IMR-90 (cell line): ENCODE results near the gene MLST8. TPM values are rescaled to one million over a fixed set of nuclear protein-coding genes. Genes with fewer than 3 reads are reported as not detected.

Experiments used
- ATAC-seq: fragments of 200-7000 bp; cut with Tn5 transposase; 2 replicates; pipeline ENCODE4 v1.9.1; 2020; ENCODE audit warnings: low read depth, mild to moderate bottlenecking, moderate library complexity
- BruUV-seq: library from RNA; stranded (reverse); fragments of 400-500 nt; replicated peaks from 2 replicates; lab custom pipeline; 2021; lab: Mats Ljungman, UMichigan
- CTCF ChIA-PET: fragments of 300-600 bp; formaldehyde crosslinking; extraction: SDS; loops from one replicate; lab custom pipeline; 2021; ENCODE audit warnings: antibody characterized with exemption; lab: Yijun Ruan, JAX
- POLR2A ChIA-PET: fragments of 300-600 bp; sonication (Branson Sonifier 250); formaldehyde crosslinking; loops from one replicate; lab custom pipeline; 2022; ENCODE audit warnings: antibody characterized with exemption; ENCODE audit not compliant: unreplicated experiment; lab: Charles Lee
- DNase-seq: peaks from one replicate; pipeline ENCODE4 v3.0.0; 2013
- H2AFZ ChIP-seq: replicated peaks from 2 replicates; pipeline ENCODE3; 2013; ENCODE audit warnings: low read length, mild to moderate bottlenecking; ENCODE audit not compliant: poor library complexity
- H2AK5ac ChIP-seq: 2 replicates; pipeline ENCODE4 v1.6.1; 2013; ENCODE audit warnings: low read depth, low read length, inconsistent platforms
- H2AK9ac ChIP-seq: replicated peaks from 2 replicates; pipeline ENCODE3; 2013; ENCODE audit warnings: mild to moderate bottlenecking, low read depth, low read length, moderate library complexity; ENCODE audit not compliant: poor library complexity
- H2BK120ac ChIP-seq: 2 replicates; pipeline ENCODE4 v1.6.1; 2013; ENCODE audit warnings: low read depth, low read length, inconsistent platforms
- H2BK15ac ChIP-seq: 3 replicates; pipeline ENCODE4 v1.6.1; 2013; ENCODE audit warnings: low read depth, low read length, inconsistent platforms
- H2BK20ac ChIP-seq: 2 replicates; pipeline ENCODE4 v1.6.1; 2013; ENCODE audit warnings: low read depth, mild to moderate bottlenecking, inconsistent platforms, low read length, moderate library complexity
- H2BK5ac ChIP-seq: 2 replicates; pipeline ENCODE4 v1.6.1; 2013; ENCODE audit warnings: mild to moderate bottlenecking, low read depth, low read length, inconsistent platforms; ENCODE audit not compliant: poor library complexity, severe bottlenecking
- H3K14ac ChIP-seq: replicated peaks from 2 replicates; pipeline ENCODE4 v1.6.1; 2013; ENCODE audit warnings: low read depth, low read length, inconsistent platforms
- H3K18ac ChIP-seq: 2 replicates; pipeline ENCODE4 v1.6.1; 2013; ENCODE audit warnings: low read depth, low read length, control low read depth
- H3K23ac ChIP-seq: 2 replicates; pipeline ENCODE4 v1.6.1; 2013; ENCODE audit warnings: low read depth, low read length, inconsistent platforms
- H3K27ac ChIP-seq: 2 replicates; pipeline ENCODE4 v1.5.1; 2013; ENCODE audit warnings: mild to moderate bottlenecking, control low read depth, low read length; ENCODE audit not compliant: insufficient read depth
- H3K27me3 ChIP-seq: 2 replicates; pipeline ENCODE4 v1.6.1; 2013; ENCODE audit warnings: low read length; ENCODE audit not compliant: control insufficient read depth, insufficient read depth
- H3K36me3 ChIP-seq: 2 replicates; pipeline ENCODE4 v1.6.1; 2013; ENCODE audit warnings: low read length, mixed read lengths; ENCODE audit not compliant: control insufficient read depth, insufficient read depth
- H3K4ac ChIP-seq: 2 replicates; pipeline ENCODE4 v1.6.1; 2013; ENCODE audit warnings: low read depth, low read length, inconsistent platforms
- H3K4me1 ChIP-seq: 2 replicates; pipeline ENCODE4 v1.6.1; 2013; ENCODE audit warnings: low read length, mixed read lengths; ENCODE audit not compliant: control insufficient read depth, insufficient read depth
- H3K4me2 ChIP-seq: 2 replicates; pipeline ENCODE4 v1.6.1; 2013; ENCODE audit warnings: low read depth, mild to moderate bottlenecking, control low read depth, low read length, moderate library complexity
- H3K4me3 ChIP-seq: 2 replicates; pipeline ENCODE4 v1.5.1; 2013; ENCODE audit warnings: low read depth, mild to moderate bottlenecking, control low read depth, low read length, moderate library complexity; ENCODE audit not compliant: insufficient read depth
- H3K56ac ChIP-seq: 2 replicates; pipeline ENCODE4 v1.6.1; 2013; ENCODE audit warnings: low read length, inconsistent platforms; ENCODE audit not compliant: insufficient read depth; ENCODE audit errors: extremely low read depth
- H3K79me1 ChIP-seq, 2 experiments: 2 replicates each; pipeline ENCODE4 v1.6.1; 2013; ENCODE audit warnings: low read length in 2 of 2, inconsistent platforms in 1 of 2, low read depth in 1 of 2
- H3K9ac ChIP-seq: 2 replicates; pipeline ENCODE4 v1.6.1; 2013; ENCODE audit warnings: low read depth, low read length, control low read depth
- H3K9me1 ChIP-seq: 2 replicates; pipeline ENCODE4 v1.6.1; 2013; ENCODE audit warnings: low read length, inconsistent platforms; ENCODE audit not compliant: insufficient read depth
- H3K9me3 ChIP-seq: 2 replicates; pipeline ENCODE4 v1.6.1; 2013; ENCODE audit warnings: low read length; ENCODE audit not compliant: control insufficient read depth, insufficient read depth
- H4K20me1 ChIP-seq: 2 replicates; pipeline ENCODE4 v1.6.1; 2013; ENCODE audit warnings: low read length, inconsistent platforms; ENCODE audit not compliant: insufficient read depth
- H4K5ac ChIP-seq: 2 replicates; pipeline ENCODE4 v1.6.1; 2013; ENCODE audit warnings: mild to moderate bottlenecking, low read depth, low read length, control low read depth
- H4K8ac ChIP-seq, 2 experiments: 2 replicates each; pipeline ENCODE4 v1.6.1; 2013; ENCODE audit warnings: low read depth in 2 of 2, low read length in 2 of 2, control low read depth in 1 of 2, inconsistent platforms in 1 of 2
- H4K91ac ChIP-seq: 2 replicates; pipeline ENCODE4 v1.6.1; 2013; ENCODE audit warnings: low read depth, low read length, inconsistent platforms; ENCODE audit not compliant: insufficient read depth
- CHD1 ChIP-seq: IDR thresholded peaks from 2 replicates; pipeline ENCODE4 v1.6.1; 2012; ENCODE audit warnings: low read depth, low read length, improper control_type of control experiment
- RCOR1 ChIP-seq: IDR thresholded peaks from 2 replicates; pipeline ENCODE4 v1.6.1; 2012; ENCODE audit warnings: mild to moderate bottlenecking, low read length, improper control_type of control experiment; ENCODE audit not compliant: insufficient replicate concordance
- SMC3 ChIP-seq: fragments of 150-350 bp; IDR thresholded peaks from 2 replicates; pipeline ENCODE4 v1.6.1; 2016; ENCODE audit warnings: low read depth, mild to moderate bottlenecking, antibody characterized with exemption, low read length, moderate library complexity
- WGBS, 2 experiments: methylation state at CpG; one replicate each; pipeline versions ENCODE4 v1.1.5 to v1.1.7; 2013; ENCODE audit warnings: missing lambda C conversion rate in 2 of 2; ENCODE audit not compliant: insufficient read length in 1 of 2; ENCODE audit errors: extremely low coverage in 2 of 2; 5-methylcytosine and 5-hydroxymethylcytosine counted together
- dilution Hi-C: fragments of 300-500 bp; cut with HindIII; formaldehyde crosslinking; loops from one replicate; pipeline ENCODE4 v1.14.3; 2018; ENCODE audit warnings: low sequenced_read_pairs; ENCODE audit not compliant: unreplicated experiment
- in situ Hi-C: fragments of 300-500 bp; cut with MboI; formaldehyde crosslinking; loops from 3 replicates; pipeline ENCODE4 v1.14.3; 2019; ENCODE audit warnings: low sequenced_read_pairs, inconsistent platforms, mixed read lengths
- intact Hi-C: fragments of 100-400 bp; cut with micrococcal nuclease; formaldehyde crosslinking; loops from 2 replicates; pipeline ENCODE4 v1.10.0; 2022
- polyA plus RNA-seq, 3 experiments: library from polyadenylated mRNA; depleted of rRNA; stranded (reverse); fragments of >200 nt; gene quantifications; 2 replicates each; pipeline ENCODE4 v1.2.3, GENCODE V29; 2012; ENCODE audit warnings: low replicate concordance in 1 of 3
- total RNA-seq: library from RNA; depleted of rRNA; stranded (reverse); fragments of >200 nt; gene quantifications from 2 replicates; pipeline ENCODE4 v1.2.3, GENCODE V29; 2012

The MLST8 gene
- total and polyA plus RNA-seq, 2 of the 4 experiments (the other 2 are of a cell fraction) = 34.4 to 93.7 TPM

DNA sequence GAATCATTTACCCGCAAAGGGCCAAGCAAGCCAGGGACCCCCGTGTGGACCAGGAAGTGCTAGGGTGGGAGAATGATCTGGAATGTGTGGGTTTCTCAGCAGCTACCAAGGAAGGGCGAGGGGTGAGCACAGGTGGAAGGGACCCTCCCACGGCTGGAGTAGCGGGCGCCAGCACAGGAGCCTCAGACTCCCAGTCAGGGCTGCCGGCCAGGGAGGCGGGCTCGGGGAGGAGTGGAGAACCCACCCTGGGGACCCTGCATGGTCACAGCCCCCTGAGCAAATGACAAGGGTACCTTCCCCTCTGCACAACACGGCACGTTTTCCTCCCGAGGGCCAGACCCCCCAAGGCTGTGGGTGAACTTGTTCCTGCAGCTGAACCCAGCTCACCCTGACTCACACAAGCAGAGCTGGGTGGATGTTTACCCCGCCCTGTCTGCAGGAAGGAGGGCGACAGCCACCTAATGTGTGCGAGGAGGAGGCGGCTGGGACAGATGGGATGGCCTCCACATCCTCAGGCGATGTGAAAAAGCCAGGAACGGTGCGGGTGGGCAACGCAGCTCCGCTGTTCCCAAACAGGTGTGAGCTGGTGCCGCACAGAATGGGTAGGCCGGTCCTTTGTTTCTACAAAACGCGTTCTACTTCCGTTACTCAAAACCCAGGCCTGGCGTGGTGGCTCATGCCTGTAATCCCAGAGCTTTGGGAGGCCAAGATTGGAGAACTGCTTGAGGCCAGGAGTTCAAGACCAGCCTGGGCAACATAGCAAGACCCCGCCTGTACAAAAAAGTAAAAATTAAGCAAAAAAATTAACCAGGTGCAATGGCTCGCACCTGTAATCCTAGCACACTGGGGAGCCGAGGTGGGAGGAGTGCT lies 39.9 kb downstream of the MLST8 start:
- Histone ChIP-seq H3K4me2 (no peak overlapping the region), H3K4ac (no peak overlapping the region), H3K36me3 (peaks cover 46% of the 10 kb centered on the region), H3K18ac (no peak overlapping the region), H3K79me1 (peaks cover 17 to 35% of the 10 kb centered on the region in 2 experiments), H4K20me1 (no peaks in the 10 kb centered on the region; the same call in 1 of the 2 replicates), H3K14ac (no peak overlapping the region), H3K27me3 (no peaks in the 10 kb centered on the region), H3K56ac (no peak overlapping the region), H3K9me1 (0 out of 2 replicates have a peak, but pooled peaks cover 2% of the 10 kb centered on the region), H4K8ac (no peak overlapping the region), H2BK120ac (no peak overlapping the region), H3K4me1 (0 out of 2 replicates have a peak, but pooled peaks cover under 1% of the 10 kb centered on the region), H2AK9ac (no peak overlapping the region), H3K9me3 (no peaks in the 10 kb centered on the region), H3K27ac (no peak overlapping the region), H2BK15ac (no peak overlapping the region), H3K23ac (no peak overlapping the region), H3K4me3 (no peak overlapping the region), H2AK5ac (no peak overlapping the region), H3K9ac (no peak overlapping the region), H2BK5ac (no peak overlapping the region), H2BK20ac (no peak overlapping the region), H2AFZ (no peak overlapping the region), H4K5ac (no peak overlapping the region), H4K91ac (no peak overlapping the region)
- intact Hi-C loops = no loop called here
- DNase-seq (no peak), ATAC-seq (no peak)
- TF ChIP-seq SMC3 (no peak), CHD1 (no peak), RCOR1 (no peak)
- 98% methylated on average over 13 of the region's 30 CpGs; no CpG with 5 or more reads in 1 of the 2 experiments for WGBS, 2 experiments
- POLR2A ChIA-PET = no interaction called here
- in situ Hi-C loops = no loop called here
- no TSS peak for BruUV-seq
- dilution Hi-C loops = no loop called here
- CTCF ChIA-PET = no interaction called here
